NCI-H1694 treated with DMSO at 0.1 percent for 48 hours (cell line): ENCODE results near the gene LRP6.
"Not testable (repeated sequence)": the region's sequence is repeated elsewhere in the genome, so short reads cannot be mapped to it uniquely, and the experiment has no call there.

Experiments used
- DNase-seq: peaks from one replicate; lab custom pipeline; 2025; lab: John Stamatoyannopoulos, UW

The LRP6 gene

DNA sequence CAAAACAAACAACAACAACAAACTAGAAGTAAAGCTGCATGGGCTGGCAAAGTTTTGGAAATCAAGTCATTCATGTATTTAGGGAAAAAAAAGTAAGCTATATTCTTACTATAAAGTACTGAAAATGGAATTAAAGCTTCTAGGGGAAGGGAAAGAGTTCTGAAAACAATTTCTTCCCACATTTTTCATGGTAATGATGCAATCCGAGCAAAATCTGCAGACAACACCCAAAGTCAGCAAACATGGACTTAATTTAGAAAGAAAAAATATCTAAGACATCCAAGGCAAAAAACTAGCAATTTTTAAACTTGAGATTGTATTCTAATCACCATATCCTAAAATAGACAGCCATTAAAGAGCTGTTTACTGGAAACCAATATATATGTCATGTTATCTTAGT is 86.3 kb downstream of the LRP6 start:
- no peak for DNase-seq

DNA sequence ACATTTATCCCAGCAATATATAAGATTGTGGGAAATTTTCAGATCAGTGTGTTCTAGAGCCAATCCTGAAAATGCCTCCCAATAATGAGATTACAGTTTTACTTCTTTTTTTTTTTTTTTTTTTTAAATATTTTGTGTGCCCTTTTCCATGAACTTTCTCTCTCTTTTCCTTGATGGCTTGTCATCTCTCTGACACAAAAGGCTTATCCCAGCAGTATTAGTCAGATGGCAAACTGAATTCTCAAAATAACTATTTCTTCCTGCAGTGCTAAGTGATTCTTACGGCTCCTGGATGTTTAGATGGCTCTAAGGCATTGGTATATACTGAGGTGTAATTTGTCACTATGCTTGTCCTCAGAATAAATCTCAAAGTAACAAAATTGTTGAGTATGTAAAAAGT is 86.7 kb downstream of the LRP6 start:
- DNase-seq: no peak

DNA sequence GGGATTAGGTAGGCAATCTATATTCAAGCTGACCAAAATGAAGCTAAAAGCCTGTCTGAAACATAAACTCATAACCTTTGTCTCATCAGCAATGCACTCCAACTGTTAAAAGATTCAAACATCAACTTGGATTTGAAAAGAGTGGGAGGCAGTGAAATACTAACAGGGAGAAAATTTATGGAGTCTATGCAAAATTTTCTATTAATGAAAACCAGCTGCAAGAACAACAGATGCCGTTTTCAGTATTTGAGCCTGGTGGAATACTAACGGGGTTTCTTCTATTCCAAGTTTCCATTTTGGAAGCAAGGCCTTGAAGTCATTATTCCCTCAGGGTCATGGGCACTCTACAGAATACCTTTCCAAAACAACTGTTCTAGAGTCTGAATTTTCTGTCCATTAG is 88.3 kb downstream of the LRP6 start:
- DNase-seq: no peak

DNA sequence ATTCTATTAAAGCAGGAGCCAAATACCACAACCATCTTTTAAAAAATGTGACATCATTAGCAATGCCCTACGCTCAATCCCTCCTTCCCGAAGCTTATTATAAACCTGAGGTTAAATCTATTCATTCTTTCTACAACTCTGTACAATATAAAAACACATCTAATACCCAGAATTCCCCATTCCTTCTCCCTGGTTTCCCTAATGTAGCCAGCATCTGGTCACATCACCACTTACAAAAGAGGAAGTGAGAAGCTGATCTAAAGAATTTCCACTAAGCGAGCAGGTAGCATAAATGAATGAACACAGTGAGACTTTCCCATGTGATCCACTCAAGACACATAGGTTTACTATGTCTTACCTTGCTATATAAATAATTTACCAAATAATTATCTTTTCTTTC is 90.4 kb downstream of the LRP6 start:
- no peak for DNase-seq

DNA sequence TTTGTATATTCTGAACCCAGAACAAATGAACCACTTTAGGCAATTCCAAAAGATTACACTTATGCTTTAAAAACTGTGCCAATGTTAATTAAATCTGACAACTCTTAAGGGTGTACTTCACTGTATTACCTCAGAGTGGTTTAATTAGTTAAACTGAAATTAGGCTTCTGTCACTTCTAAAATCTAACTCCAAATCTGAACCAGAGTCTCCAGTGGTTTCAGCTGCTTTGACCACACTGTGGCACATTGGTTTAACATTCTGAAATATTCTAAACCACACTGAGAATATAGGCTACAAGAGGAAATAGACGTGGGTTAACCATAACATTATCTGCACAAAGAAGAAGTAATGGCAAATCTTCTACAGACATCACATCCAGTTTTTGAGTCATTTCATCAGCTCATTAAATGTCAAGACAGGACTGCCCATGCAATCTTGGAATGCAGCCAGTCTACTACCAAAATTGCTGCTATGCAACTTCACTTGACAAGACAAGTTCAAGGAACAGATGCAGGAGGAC is 94.8 kb downstream of the LRP6 start:
- DNase-seq: no peak

DNA sequence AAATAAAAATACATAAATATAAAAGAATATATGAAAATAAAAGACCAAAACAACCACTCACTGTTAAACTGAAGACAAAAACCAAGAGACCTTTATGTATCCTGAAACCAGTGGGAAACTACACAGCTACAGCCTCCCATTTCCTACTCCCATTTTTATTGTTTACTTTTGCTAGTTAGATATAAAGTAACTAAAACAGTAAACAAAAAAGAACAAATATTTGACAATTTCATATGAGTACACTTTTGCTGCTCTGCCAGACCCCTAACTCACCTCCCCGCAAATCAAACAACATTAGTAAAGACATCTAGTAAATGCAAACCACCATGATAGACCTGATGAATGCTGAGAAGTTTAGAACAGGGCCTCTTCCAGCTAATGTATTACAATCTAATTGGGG is 99.0 kb downstream of the LRP6 start:
- DNase-seq: no peak

DNA sequence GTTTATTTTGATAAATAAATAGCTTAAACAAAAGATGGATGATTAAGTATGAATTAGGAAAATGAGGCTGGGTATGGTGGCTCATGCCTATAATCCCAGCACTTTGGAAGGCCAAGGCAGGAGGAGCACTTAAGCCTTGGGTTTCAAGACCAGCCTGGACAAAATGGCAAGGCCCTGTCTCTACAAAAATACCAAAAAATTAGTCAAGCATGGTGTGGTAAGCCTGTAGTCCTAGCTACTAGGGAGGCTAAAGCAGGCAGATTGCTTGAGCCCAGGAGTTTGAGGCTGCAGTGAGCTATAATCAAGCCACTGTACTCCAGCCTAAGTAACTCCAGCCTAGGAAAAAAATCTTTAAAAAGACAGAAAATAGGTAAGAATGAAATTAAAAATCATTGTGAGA is 100.1 kb downstream of the LRP6 start:
- no peak for DNase-seq

DNA sequence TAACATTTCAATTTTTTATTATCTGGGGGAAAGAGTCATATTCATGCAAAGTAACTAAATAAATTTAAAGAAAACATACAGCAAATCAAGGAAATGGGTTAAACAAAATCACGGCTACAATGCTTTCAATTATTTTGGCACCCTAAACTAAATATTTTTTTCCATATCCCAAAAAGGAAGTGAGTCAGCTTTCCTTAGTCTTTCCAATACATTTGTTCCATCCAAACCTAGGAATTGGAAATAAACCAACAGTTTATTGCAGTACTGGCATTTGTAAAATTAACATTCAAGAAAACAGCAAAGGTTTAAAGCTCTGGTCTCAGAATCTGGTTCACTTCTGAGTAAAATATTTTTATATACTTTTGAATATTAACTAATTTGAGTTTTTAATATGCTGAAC is 106.9 kb downstream of the LRP6 start:
- DNase-seq: no peak

DNA sequence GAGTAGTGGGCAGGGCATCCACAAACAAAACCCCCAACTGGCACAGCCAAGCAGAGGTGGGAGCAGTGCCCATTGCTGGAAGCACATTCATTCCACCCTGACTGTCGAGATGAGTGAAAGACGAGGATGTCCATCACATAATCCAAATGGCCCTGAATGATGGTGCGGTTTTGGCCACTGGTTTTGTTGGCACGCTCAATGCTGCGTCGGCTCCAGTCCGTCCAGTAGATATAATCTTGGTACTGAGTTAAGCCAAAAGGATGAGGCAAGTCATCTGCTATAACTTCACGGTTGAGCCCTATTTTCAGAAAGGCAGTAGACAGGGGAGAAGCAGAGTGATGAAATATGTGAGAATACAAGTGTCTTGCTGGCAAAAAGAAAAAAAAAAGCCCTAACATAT is 108.0 kb downstream of the LRP6 start:
- no peak for DNase-seq

DNA sequence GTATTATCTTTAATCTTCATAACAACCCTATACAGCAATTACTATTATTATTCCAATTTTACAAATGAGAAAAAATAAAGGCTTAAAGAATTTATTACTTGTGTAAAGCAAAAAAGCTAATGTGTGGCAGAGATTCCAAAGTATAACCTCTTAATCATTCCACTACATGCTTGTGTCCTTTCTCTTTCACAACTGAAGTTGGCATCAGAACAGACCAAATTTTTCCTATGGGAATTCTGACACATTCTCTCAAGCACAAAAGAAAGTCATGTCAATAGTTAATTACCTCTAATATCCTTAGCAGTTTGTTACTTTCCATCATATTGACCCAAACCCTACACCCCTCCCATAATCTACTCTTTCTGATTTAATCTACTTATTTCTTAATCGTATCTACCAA is 109.4 kb downstream of the LRP6 start:
- no peak for DNase-seq

DNA sequence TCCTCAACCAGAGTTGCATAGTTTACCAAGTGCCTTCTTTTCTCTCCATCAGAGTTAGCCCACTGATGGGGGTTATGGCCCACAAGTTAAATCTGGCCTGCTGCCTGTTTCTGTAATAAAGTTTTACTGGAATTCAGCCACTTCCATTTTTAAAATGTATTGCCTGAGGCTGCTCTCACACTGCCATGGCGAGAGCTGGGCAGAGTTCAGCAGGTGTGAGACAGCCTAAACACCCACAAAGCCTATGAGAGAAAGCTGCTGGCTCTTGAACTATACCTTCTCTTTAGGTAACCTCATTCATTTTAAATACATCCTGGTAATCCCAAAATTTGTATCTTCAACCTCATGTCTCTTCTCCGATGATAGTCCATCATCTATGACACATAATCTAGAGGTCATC is 110.0 kb downstream of the LRP6 start:
- no peak for DNase-seq

DNA sequence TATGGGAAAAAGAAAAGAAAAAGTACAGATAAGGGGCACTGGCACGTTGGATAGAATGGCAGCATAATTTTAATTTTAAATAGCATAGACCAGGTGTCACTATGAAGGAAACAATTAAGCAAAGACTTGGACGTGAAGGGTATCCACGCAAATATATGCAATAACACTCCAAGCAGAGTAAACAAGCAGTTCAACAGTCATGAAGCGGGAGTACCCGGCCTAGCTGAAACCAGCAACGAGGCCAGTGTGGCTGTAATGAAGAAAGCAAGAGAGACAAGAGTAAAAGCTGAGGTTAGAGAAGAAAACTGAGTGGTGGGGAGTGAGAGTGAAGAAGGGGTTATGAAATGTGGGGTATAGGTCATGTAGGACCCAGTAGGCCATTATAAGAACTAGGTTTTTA is 110.7 kb downstream of the LRP6 start:
- DNase-seq: no peak

DNA sequence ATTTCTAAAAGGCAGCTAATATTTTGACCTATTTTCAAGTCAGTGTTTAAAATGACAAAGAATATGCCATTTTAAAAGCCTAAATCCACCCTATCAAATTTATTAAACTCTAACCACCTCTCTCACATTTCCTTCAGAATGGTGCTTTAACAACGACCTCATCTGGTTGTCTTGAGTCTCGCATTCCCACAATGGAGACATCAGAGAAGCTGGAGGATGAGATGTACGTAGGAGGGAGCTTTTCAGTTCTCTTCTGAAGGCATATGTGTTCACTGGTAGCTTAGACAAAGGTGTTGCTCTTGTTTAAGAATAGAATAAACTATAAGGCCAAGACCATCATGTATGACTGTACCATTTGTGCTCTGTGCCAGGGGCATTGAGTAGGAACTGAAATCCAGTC is 113.2 kb downstream of the LRP6 start:
- DNase-seq: no peak

DNA sequence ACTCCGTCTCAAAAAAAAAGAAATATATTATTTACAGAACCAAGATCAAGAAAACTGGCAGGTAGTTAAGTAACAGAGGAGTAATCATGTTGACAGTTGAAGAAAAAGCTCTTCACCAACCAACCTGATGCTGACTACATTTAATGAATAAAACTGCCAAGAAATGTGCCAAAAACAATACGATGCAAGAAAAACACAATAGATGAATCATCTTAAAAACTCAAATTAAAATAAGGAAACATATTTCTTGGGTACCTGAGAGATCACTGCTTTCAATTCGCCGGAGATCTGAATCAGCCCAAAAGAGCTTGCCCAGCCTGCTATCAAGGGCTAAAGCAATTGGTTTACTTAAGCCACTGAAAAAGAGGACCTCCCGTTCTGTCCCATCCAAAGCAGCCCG is 119.7 kb downstream of the LRP6 start:
- no peak for DNase-seq

DNA sequence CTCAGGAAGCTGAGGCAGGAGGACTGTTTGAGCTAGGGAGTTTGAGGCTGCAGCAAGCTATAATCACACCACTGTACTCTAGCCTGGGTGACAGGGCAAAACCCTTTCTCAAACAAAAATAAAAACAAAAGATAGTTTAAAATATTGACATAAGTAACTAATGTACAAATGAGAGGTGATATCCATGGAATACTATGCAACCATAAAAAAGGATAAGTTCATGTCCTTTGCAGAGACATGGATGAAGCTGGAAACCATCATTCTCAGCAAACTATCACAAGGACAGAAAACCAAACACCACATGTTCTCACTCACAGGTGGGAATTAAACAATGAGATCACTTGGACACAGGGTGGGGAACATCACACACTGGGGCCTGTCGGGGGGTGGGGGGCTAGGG is 122.3 kb downstream of the LRP6 start:
- not testable (repeated sequence) for DNase-seq

DNA sequence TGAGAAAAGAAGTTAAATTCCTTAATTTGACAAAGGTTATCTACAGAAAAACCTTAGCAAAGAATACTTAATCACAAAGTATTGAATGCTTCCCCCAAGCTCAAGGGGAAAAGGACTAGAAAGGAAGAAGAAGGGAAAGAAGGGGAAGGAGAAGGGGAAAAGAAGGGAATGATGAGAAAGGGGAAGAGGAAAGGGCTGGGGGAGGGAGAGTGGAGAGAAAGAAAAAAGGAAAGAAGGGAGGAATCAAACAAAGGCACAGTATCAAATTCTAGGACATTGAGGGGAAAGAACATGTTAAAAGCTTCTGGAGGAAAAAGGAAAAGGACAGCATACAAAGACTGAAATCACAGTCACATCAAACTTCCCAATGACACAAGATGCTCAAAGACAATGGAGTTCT is 125.8 kb downstream of the LRP6 start:
- no peak for DNase-seq

DNA sequence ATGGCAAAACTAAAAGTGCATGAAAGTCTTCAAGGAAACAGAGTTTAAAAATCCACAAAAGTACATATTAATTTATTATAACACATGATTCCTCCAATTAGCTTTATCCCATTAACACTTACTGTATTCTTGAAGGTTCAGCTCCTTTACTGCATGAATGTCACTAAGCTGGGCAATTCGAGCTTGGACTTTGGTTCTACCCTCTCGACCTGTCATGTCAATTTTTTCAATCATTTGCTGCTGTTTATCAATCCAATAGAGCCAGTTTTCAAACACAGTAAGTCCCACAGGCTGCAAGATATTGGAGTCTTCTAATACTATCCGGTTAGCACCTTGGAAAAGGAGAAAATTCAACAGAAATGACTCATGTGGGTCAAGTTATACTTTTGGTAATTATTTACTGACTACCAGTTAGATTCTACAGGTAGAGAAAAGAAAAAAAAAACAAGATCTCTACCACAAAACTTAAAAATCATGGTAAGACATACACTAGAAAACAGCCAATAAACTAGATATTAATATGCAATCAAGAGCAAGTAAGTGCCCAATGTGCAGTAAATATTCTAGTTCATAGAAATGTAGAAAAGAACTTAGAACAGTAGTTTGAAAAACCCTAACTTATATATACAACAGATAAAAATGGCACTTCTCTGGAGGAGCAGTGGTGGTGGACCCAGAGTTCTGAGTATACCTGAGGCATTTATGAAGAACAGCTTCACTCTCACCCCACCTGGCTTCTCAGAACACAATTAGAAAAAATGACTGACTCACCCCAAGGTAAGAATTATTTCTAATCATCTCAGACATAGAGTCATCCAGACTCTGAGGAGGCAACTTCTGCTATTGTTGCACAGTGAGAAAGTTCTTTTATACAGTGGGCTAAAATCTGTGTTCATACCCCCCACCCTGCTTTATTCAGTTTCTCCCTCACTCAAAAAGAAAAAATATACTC is 128.4 kb downstream of the LRP6 start:
- no peak for DNase-seq

DNA sequence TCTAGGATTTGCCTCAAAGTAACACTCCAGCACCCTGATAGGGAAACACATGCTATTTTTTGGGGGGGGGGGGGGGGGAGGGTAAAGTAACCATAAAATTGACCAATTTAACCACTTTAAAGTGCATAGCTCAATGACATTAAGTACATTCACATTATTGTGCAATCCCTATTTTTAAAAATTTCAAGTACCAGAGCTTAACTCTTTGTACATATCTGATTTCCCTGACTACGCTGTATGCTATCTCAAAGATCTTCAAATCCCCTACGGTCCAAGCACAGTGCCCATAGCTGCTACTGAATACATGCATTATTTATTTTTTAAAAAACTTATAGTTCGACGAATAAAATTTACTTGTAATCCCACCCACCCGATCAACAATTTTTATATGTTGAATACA is 133.1 kb downstream of the LRP6 start:
- no peak for DNase-seq

DNA sequence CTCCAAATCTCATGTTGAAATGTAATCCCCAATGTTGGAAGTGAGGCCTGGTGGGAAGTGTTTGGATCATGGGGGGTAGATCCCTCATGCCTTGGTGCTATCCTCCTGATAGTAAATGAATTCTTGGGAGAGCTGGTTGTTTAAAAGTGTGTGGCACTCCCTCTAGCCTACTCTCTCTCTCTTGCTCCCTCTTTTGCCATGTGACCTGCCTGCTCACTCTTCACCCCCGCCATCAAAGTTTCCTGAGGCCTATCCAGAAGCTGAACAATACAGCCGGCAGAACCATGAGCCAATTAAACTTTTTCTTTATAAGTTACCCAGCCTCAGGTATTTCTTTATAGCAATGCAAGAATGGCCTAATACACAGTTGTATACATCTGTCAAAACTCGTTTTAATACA is 133.6 kb downstream of the LRP6 start:
- DNase-seq: no peak

DNA sequence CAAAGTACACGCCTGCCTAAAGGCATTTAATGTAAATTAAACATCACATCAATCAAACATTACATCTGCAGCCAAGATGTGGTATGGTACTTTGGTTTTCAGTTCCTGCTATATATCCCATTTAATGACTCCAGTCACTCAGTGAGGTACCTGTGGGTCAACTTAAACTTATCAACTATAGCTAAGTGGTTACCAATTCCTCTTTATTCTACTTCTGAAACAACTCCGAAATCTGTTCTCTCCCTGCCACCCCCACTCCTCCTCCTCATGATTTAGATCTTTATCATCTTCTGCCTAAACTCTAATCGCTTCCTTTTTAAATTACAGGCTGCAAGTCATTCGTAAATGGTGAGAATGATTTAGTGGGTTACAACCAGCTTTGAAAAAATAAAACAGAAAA is 138.2 kb downstream of the LRP6 start:
- no peak for DNase-seq

DNA sequence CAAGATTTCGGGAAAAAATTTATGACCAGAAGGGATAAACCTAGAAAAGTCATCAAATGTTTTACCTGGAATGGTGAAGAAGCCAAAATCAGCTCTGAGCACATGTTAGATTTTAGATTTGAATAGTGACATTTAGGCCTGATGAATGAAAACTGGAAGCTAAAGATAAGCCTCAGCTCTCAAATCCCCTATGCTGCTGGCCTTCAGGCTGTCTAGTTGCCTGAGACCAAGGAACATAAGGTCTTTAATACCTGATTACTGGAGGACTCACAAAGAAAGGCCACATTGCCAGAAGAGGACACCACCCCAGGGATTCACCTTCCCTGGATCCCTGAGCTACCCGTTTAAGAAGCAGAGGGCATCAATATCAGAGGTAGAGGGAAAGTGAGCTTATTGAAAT is 139.5 kb downstream of the LRP6 start:
- no peak for DNase-seq

DNA sequence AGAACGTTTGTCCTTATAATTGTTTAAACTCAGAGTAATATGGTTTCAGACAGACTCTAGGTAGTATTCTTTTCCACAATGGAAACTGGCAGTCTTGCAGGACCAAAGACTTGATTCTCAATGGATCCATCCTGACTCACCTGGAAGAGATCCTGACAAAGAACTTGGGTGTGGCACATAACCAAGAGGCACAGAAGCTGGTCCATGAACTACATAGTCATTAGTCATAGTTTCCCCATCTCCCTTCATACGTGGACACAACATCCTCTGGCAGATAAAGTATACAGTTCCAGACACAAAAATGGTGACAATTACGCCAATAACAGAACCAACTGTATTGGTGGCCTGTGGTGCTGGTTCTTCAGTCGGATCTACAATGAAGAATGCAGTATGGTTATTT is 140.3 kb downstream of the LRP6 start:
- no peak for DNase-seq

DNA sequence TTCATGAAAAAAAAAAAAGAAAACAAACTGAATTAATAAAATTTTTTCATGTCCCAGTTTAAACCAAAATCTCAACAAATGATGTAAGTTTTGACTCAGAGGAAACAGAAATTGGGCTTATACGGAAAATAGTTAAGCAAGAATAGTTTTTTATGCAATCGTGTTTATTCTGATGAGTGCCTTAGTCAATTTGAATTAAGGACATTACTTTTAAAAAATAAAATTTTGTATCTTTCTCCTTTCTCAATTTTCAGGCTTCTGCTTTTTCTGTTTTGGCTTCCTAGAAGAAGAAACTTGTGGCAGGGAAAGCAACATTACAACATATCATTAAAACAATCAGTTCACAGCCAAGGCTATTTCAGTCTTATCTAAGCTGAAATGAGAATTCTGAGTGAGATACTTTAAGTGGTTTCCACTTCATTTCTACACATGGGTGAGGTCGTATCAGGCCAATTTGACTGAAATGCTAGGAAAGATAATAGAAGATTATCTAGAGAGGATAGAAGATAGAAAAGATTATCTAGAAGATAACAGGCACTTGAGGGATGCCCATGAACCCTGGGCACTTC is 143.7 kb downstream of the LRP6 start:
- no peak for DNase-seq

DNA sequence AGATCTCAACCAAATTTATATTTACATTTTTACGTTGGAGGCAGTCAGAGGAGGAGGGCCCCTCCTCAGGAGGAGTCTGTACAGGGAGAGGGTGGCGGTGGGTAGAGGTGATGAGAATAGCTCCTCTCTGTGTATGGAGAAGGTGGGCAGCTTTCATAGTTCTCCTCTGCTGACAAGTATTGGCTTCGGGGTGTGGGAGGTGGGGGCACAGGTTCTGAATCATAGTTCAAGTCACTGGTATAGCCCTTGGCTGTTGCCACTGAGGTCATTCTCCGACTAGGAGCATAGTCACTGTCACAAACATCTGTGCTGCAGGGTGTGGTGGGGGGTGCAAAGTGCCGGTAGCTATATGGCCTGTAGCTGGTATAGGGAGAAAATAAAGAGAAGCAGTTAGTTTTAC is 145.8 kb downstream of the LRP6 start:
- no peak for DNase-seq
